GM19240 (cell line): Measurements from ENCODE around the gene ARHGEF10L.
"Not testable (repeated sequence)": the region's sequence is repeated elsewhere in the genome, so short reads cannot be mapped to it uniquely, and the experiment has no call there.

Experiments
- DNase-seq: peaks from one replicate; pipeline ENCODE4 v3.0.0; 2011; ENCODE audit warnings: low spot score; ENCODE audit not compliant: insufficient read length

ARHGEF10L gene

GRCh38 chr1:17733661-17734060 is 194.2 kb downstream of the ARHGEF10L start:
- DNase-seq, result no peak

DNA sequence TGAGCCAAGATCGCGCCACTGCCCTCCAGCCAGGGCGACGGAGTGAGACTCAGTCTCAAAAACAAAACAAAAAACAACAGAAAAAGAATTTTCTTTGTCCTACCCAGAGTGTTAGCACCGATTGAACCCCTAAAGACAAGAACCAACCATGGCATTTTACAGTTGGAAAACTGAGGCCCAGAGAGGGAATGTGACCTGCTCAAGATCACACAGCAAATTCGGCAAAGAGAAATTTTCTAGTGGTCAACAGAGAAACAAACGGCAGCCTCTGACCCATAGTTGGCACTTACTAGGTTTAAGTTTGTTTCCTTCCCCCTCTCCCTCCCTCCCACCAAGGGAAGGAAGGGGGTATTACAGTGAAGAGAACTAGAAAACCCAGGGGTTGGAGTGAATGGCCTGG is 195.1 kb downstream of the ARHGEF10L start:
- DNase-seq, result no peak

GRCh38 chr1:17735348-17735747 is 195.8 kb downstream of the ARHGEF10L start:
- no peak for DNase-seq

DNA sequence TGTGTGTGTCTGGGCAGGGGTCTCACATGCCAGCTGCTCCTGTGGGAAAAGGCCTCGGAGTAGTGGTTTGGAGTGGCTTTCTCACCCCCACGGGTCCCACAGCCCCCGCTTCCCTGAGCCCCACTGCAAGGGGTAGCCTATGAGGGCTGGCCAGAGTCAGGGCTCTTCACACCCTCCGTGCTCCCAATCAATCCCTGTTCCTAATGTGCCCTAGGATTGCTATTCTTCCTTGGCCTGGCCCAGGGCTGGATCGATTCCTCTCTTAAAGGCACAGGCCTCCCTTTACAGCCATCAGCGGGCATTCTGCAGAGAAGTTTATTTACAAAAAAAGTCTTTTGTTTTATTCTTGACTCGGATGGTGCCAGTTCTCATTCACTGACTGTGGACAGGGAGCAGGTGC is 196.3 kb downstream of the ARHGEF10L start:
- DNase-seq, result no peak

DNA sequence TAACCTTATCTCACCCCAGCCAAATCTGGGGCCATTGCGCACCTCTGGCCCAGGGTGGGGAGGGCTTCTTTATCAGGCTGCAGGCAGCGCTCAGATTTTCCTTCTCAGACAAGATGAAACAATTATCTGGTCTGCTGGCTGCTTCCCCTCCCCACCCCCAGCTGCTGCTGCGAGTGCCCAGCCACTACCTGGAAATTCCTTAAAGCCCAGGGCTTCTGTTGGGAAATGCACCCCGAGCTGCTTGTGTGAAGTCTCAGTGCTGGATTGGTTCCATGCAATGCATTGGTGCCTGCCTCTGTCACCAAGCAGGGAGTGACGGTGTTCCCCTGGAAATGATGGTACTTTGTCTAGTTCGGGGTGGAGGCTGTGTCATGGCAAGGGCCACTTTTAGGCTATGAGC is 197.1 kb downstream of the ARHGEF10L start:
- DNase-seq, result no peak

- DNase-seq, result no peak
These were observed 199.6 kb downstream of the ARHGEF10L start for GRCh38 chr1:17739050-17739449.

DNA sequence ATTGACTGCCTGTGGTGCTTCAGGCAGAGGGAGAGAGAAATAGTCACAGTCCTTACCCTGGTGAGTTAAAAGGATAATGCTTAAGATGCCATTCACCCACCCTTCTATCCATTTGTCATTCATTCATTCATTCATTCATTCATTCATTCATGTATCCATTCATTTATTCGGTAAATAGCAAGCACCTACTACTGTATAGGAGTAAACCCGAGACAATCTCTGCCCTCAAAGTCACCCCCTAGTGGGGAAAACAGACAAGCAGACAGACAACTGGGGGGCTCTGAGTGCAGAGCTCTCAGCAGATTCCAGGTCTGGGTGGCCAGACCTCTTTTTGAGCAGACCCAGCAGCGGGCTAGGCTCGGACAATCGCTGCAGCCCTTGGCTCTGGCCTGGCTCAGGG is 201.6 kb downstream of the ARHGEF10L start:
- DNase-seq, result no peak

GRCh38 chr1:17742583-17742982 is 203.1 kb downstream of the ARHGEF10L start:
- no peak for DNase-seq

- no peak for DNase-seq
These were observed 203.6 kb downstream of the ARHGEF10L start for GRCh38 chr1:17743008-17743647.

- DNase-seq, result no peak
These were observed 204.4 kb downstream of the ARHGEF10L start for GRCh38 chr1:17743925-17744324.

DNA sequence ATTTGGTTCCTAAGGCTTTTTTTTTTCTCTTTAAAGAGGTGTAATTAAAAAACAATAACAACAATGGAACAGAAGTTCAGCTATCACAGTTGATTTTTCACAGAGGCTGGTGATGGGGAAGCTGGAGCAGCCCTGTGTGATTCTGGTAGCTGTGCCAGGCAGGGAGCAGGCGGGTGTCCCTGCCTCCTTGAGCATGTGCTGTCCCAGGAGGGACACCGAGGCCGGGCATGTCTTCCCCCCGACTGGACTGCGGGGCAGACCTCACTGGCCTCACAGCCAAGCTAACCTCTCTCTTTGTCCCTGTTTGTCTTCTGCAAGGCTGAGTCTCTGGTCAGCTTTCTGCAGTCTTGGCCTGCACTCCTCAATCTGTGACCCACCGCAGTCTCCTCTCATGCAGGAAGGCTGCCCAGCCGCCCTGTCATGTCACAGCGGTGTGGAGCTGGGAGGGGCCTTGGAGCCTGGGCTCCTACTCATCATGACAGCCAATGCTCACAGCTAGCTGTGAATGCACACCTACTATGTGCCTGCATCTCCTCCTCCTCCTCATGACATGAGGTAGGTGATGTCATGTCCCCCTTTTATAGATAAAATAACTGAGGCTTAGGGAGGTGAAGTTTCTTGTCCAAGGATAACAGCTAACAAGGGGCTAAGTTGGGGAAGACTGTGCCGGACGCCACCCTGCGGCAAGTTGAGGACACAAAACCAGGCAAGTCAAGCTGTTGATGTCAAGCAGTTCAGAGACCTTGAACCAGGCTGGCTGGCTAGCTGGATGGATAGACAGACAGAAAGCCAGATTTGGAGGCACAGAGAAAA is 205.4 kb downstream of the ARHGEF10L start:
- no peak for DNase-seq

DNA sequence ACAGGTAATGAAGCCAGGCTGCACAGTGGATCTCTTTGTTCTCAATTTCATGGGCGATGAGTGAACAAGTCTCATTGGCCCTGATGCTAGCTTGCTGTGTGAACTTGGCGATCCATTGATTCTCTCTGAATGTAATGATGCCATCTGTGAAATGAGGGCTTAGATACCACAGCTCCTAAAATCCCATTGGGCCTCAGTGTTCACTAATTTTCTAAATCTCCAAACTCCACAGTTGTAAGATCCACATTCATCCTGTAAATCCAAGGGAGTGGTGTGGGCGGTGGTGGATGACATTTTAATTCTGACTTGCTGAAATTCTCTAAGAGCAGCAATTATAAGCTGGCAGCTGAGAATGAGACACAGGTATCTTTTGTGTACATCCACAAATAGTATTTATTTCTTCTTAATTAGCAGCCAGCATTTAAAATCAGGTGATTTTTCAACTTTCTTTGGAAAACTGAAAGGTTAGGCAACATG is 206.0 kb downstream of the ARHGEF10L start:
- DNase-seq, result no peak

- not testable (repeated sequence) for DNase-seq
These were observed 206.8 kb downstream of the ARHGEF10L start for GRCh38 chr1:17746281-17746680.

- DNase-seq, result no peak
These were observed 207.4 kb downstream of the ARHGEF10L start for GRCh38 chr1:17746920-17747319.
